Measurements from ENCODE around the gene CLCNKA.

- TF ChIP-seq, protein P1, sequence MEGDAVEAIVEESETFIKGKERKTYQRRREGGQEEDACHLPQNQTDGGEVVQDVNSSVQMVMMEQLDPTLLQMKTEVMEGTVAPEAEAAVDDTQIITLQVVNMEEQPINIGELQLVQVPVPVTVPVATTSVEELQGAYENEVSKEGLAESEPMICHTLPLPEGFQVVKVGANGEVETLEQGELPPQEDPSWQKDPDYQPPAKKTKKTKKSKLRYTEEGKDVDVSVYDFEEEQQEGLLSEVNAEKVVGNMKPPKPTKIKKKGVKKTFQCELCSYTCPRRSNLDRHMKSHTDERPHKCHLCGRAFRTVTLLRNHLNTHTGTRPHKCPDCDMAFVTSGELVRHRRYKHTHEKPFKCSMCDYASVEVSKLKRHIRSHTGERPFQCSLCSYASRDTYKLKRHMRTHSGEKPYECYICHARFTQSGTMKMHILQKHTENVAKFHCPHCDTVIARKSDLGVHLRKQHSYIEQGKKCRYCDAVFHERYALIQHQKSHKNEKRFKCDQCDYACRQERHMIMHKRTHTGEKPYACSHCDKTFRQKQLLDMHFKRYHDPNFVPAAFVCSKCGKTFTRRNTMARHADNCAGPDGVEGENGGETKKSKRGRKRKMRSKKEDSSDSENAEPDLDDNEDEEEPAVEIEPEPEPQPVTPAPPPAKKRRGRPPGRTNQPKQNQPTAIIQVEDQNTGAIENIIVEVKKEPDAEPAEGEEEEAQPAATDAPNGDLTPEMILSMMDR (IDR thresholded peaks at IDR 0.05): no peak
- TF ChIP-seq POLR2A (IDR thresholded peaks at IDR 0.05): no peak
Observed at GRCh38 chr1:16042096-16042495, 20.3 kb downstream of the CLCNKA start.

Measured in right lobe of liver (tissue), 4 donors.